Keratinocyte (primary cell): ENCODE measurements around the gene CCND2.

Source experiments
- CTCF ChIP-seq, 3 experiments: IDR thresholded peaks in 1 of 3; conservative IDR thresholded peaks in 1 of 3; optimal IDR thresholded peaks in 1 of 3; 2 replicates in 2 of 3; 3 replicates in 1 of 3; pipeline versions ENCODE3 to v1.5.1; 2011; ENCODE audit warnings: low read length in 3 of 3, mild to moderate bottlenecking in 3 of 3, moderate library complexity in 2 of 3, control low read depth in 1 of 3, inconsistent platforms in 1 of 3; ENCODE audit not compliant: insufficient read depth in 2 of 3; ENCODE audit errors: extremely low read depth in 1 of 3
- EZH2 ChIP-seq: IDR thresholded peaks from one replicate; pipeline ENCODE4 v1.6.1; 2012; ENCODE audit warnings: inconsistent platforms, mild to moderate bottlenecking, low read length, moderate library complexity

GRCh38 chr12:4242595-4242994, 31.0 kb upstream of the CCND2 start:
- TF ChIP-seq EZH2 (no peak), CTCF (optimal IDR thresholded peaks at IDR 0.05 in 1 of 3, IDR thresholded peaks at IDR 0.05 in 1 of 3, conservative IDR thresholded peaks at IDR 0.05 in 1 of 3; ENCODE audit: extremely low read depth in 1 of 3, insufficient read depth in 2 of 3, low read length in 3 of 3) (no peak)
